CD4-positive, CD25-positive, alpha-beta regulatory T cell (primary cell): Measurements from ENCODE around the gene GALNT10. TPM values are rescaled to one million over a fixed set of nuclear protein-coding genes. Genes with fewer than 3 reads are reported as not detected.
A peak's percentile ranks its signal among the peaks of the same experiment; 100 is the strongest.

Source experiments
- ATAC-seq, 2 donors: fragments of 150-1000 bp; cut with Tn5 transposase; one replicate each; pipeline ENCODE4 v1.10.0; 2021; ENCODE audit warnings: low read depth in 2 of 2, moderate number of reproducible peaks in 2 of 2, moderate library complexity in 1 of 2
- DNase-seq, 3 donors: peaks; one replicate each; pipeline versions ENCODE4 v3.0.0 to v3.0.0-alpha.2; 2012 to 2022; ENCODE audit warnings: mixed read lengths in 1 of 3
- H3K27ac ChIP-seq: one replicate; pipeline ENCODE4 v1.7.0; 2013; ENCODE audit warnings: mild to moderate bottlenecking, low read length; ENCODE audit not compliant: insufficient read depth, poor library complexity, severe bottlenecking
- H3K27me3 ChIP-seq: one replicate; pipeline ENCODE4 v1.7.0; 2013; ENCODE audit warnings: low read length; ENCODE audit not compliant: control insufficient read depth, insufficient read depth
- H3K36me3 ChIP-seq: one replicate; pipeline ENCODE4 v1.7.0; 2013; ENCODE audit warnings: mild to moderate bottlenecking, low read length, moderate library complexity; ENCODE audit not compliant: control insufficient read depth, insufficient read depth
- H3K4me1 ChIP-seq: 2 replicates; pipeline ENCODE4 v1.7.0; 2013; ENCODE audit warnings: mild to moderate bottlenecking, low read length; ENCODE audit not compliant: insufficient read depth, control insufficient read depth, poor library complexity, severe bottlenecking
- H3K4me3 ChIP-seq: one replicate; pipeline ENCODE4 v1.7.0; 2013; ENCODE audit warnings: low read depth, mild to moderate bottlenecking, low read length, moderate library complexity
- H3K9me3 ChIP-seq, 2 experiments: 1 replicate in 1 of 2; 2 replicates in 1 of 2; pipeline ENCODE4 v1.7.0; 2013; ENCODE audit warnings: low read length in 2 of 2, mild to moderate bottlenecking in 1 of 2, moderate library complexity in 1 of 2; ENCODE audit not compliant: control insufficient read depth in 2 of 2
- H3K27ac Mint-ChIP-seq, 3 donors: one replicate each; pipeline ENCODE4 v1.8.0; 2020 to 2022; ENCODE audit warnings: mild to moderate bottlenecking in 3 of 3, mixed read lengths in 3 of 3, moderate library complexity in 2 of 3
- H3K27me3 Mint-ChIP-seq: one replicate; pipeline ENCODE4 v1.8.0; 2022; ENCODE audit warnings: mild to moderate bottlenecking, mixed read lengths
- H3K36me3 Mint-ChIP-seq: one replicate; pipeline ENCODE4 v1.8.0; 2020; ENCODE audit warnings: mixed read lengths
- H3K4me1 Mint-ChIP-seq, 4 donors: one replicate each; pipeline ENCODE4 v1.8.0; 2020 to 2022; ENCODE audit warnings: mixed read lengths in 4 of 4, mild to moderate bottlenecking in 1 of 4
- H3K4me3 Mint-ChIP-seq, 4 donors: one replicate each; pipeline ENCODE4 v1.8.0; 2020 to 2022; ENCODE audit warnings: mild to moderate bottlenecking in 4 of 4, mixed read lengths in 4 of 4, moderate library complexity in 3 of 4
- H3K9me3 Mint-ChIP-seq, 7 donors: one replicate each; pipeline ENCODE4 v1.8.0; 2020 to 2022; ENCODE audit warnings: mixed read lengths in 7 of 7, mild to moderate bottlenecking in 3 of 7, moderate library complexity in 2 of 7
- polyA plus RNA-seq, 4 donors: library from polyadenylated mRNA; unstranded; fragments of 300-500 nt; fragmentation: Illumina TruSeq; gene quantifications; one replicate each; pipeline ENCODE4 v1.2.3, GENCODE V29; 2021
- total RNA-seq: library from RNA; stranded (reverse); gene quantifications from one replicate; pipeline ENCODE4 v1.2.3, GENCODE V29; 2022

The GALNT10 gene
- total and polyA plus RNA-seq, 5 donors from 2014 or later: 8.4 to 43.4 (median 15.9) TPM

GRCh38 chr5:154181161-154181560 lies 9.4 kb upstream of the GALNT10 start:
- H3K4me3 Mint-ChIP-seq: no peak overlapping the region

DNA sequence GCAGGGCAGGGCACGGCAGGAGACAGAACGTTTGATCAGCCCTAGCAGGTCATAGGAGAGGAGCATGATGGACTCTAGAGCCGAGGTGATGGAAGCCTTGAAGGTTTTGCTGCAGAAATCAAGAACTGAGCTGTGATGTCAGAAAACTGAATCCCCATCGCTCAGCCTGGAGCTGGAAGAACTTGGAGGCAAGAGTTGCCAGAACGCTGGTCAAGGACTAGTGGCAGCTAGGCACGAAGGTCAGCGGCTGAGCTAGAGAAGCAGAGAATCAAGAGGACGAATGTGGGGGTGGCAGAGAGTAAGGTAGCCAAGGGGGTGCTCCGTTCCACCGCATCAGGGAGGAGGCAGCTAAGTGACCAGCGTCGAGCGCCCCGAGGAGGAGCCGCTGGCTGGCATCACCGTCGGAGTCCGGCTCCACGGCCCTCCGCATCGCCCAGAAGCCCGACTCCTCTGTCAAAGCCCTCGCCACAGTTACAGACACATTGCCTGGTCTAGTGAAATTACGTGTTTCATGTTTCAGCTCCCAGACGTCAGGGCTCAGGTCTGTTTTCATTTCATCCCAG lies 1.2 kb upstream of the GALNT10 start:
- H3K4me1 ChIP-seq: peaks cover 35% of the 10 kb centered on the region
- Mint-ChIP-seq H3K36me3 (peaks cover 3% of the 10 kb centered on the region), H3K27ac (peak overlapping the region; percentile 68 to 77 (median 75)), H3K27me3 (no peaks in the 10 kb centered on the region), H3K4me3 (peak overlapping the region; percentile 90 to 94 (median 91)), H3K9me3 (no peaks in the 10 kb centered on the region), H3K4me1 (peaks cover 10 to 50% (median 40%) of the 10 kb centered on the region in 4 donors)
- no peak for DNase-seq
- H3K4me3 ChIP-seq: peak overlapping the region; percentile 85
- H3K27me3 ChIP-seq: no peaks in the 10 kb centered on the region
- H3K27ac ChIP-seq: no peak overlapping the region
- H3K36me3 ChIP-seq: no peaks in the 10 kb centered on the region
- H3K9me3 ChIP-seq: no peaks in the 10 kb centered on the region
- no peak for ATAC-seq

More at GRCh38 chr5:154181161-154181560, 9.4 kb upstream of the GALNT10 start:
- Histone ChIP-seq H3K4me3 (no peak overlapping the region), H3K27ac (no peak overlapping the region), H3K27me3 (no peaks in the 10 kb centered on the region), H3K4me1 (peaks cover 9% of the 10 kb centered on the region), H3K9me3 (no peaks in the 10 kb centered on the region), H3K36me3 (no peaks in the 10 kb centered on the region)
- H3K36me3 Mint-ChIP-seq: peaks cover 3% of the 10 kb centered on the region
- no peak for ATAC-seq
- DNase-seq: no peak
- H3K9me3 Mint-ChIP-seq: no peaks in the 10 kb centered on the region
- H3K27me3 Mint-ChIP-seq: peaks cover 23% of the 10 kb centered on the region
- peaks cover 4 to 18% (median 7%) of the 10 kb centered on the region in 4 donors for H3K4me1 Mint-ChIP-seq
- no peak overlapping the region for H3K27ac Mint-ChIP-seq

DNA sequence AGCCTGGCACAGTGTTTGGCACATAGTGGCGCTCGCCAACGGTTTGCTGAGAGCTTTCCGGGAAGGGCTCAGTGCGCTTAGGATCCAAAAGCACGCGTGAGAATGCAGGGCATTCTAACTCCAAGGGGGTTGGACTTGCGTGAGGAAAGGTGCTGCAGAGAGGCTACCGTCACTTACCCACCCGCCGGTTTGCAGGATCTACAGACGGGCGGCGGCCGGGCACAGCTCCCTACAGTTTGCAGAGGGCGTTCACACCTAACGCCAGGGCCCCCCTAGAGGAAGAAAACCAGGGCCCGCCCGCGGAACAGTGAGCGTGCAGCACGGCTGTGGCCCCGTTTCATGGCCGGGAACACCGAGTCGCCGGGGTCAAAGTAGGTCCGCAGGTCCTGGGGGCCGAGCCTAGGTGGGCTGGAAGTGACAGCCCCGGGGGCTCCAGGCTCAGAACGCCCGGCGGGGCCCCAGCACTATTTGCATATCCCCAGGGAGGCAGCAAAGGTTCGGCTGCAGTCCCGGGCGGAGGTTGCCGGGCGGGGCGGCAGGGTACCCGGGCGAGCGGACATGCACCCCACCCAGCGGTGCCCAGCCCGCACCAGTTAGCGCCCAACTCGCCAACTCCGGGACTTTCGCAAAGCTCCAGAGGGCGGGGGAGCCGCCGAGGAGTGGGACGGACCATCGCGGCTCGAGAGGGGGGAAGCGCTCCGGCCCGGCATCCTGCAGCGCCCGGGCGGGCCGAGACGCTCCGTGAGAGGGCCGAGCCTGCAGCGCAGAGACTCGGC lies 526 bp upstream of the GALNT10 start:
- Mint-ChIP-seq H3K36me3 (peaks cover 5% of the 10 kb centered on the region), H3K4me3 (peak overlapping the region; percentile 90 to 94 (median 91)), H3K9me3 (no peaks in the 10 kb centered on the region), H3K27ac (peak overlapping the region; percentile 53 to 77 (median 68)), H3K4me1 (peaks cover 10 to 55% (median 43%) of the 10 kb centered on the region in 4 donors), H3K27me3 (no peaks in the 10 kb centered on the region)
- Histone ChIP-seq H3K27ac (peak overlapping the region; percentile 75), H3K27me3 (no peaks in the 10 kb centered on the region), H3K4me3 (peak overlapping the region; percentile 85), H3K36me3 (no peaks in the 10 kb centered on the region), H3K9me3 (no peaks in the 10 kb centered on the region), H3K4me1 (peaks cover 35% of the 10 kb centered on the region)
- ATAC-seq: peak; percentile 79 to 84
- peak; percentile 73 to 90 (median 80) for DNase-seq

- no peaks in the 10 kb centered on the region for H3K27me3 ChIP-seq
- Mint-ChIP-seq H3K36me3 (peaks cover 10% of the 10 kb centered on the region), H3K27ac (peak overlapping the region; percentile 94 to 98 (median 96)), H3K27me3 (no peaks in the 10 kb centered on the region), H3K4me1 (peaks cover 14 to 66% (median 47%) of the 10 kb centered on the region in 4 donors), H3K9me3 (no peaks in the 10 kb centered on the region), H3K4me3 (peak overlapping the region; percentile 90 to 99 (median 94))
- H3K36me3 ChIP-seq: peaks cover 13% of the 10 kb centered on the region
- peak in 1 of 3 donors; percentile 31 for DNase-seq
- peak overlapping the region; percentile 97 for H3K4me3 ChIP-seq
- peaks cover 37% of the 10 kb centered on the region for H3K4me1 ChIP-seq
- no peaks in the 10 kb centered on the region for H3K9me3 ChIP-seq
- H3K27ac ChIP-seq: no peak overlapping the region
- no peak for ATAC-seq
Measured at GRCh38 chr5:154191467-154192261, 1.1 kb downstream of the GALNT10 start.

DNA sequence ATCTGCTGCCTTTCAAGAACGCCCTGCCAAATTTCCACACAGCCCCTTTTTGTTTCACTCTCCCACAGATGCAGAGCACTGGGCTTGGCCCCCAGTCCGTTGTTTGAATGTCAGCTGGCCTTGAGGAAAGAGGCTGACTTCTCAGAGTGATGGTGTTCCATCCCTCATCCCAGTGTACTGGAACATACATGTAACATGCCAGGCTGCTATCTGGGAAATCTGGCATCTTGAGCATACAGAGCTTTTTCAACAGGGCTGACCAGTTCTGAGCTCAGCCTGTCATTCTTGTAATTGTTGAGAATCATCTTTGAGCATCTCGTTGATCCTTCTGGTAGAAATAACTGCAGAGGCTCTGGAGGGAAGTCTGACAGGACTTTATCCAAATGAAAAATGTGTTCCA lies 2.8 kb downstream of the GALNT10 start:
- H3K4me3 ChIP-seq: no peak overlapping the region
- Mint-ChIP-seq H3K4me1 (peaks cover 23 to 75% (median 58%) of the 10 kb centered on the region in 4 donors), H3K27me3 (no peaks in the 10 kb centered on the region), H3K4me3 (peak overlapping the region in 2 of 4 donors; percentile 20 to 90), H3K36me3 (peaks cover 11% of the 10 kb centered on the region), H3K9me3 (no peaks in the 10 kb centered on the region), H3K27ac (peak overlapping the region in 1 of 3 donors; percentile 44)
- H3K27ac ChIP-seq: no peak overlapping the region
- H3K27me3 ChIP-seq: no peaks in the 10 kb centered on the region
- peaks cover 53% of the 10 kb centered on the region for H3K4me1 ChIP-seq
- no peak for ATAC-seq
- no peak for DNase-seq
- no peaks in the 10 kb centered on the region for H3K9me3 ChIP-seq
- peaks cover 13% of the 10 kb centered on the region for H3K36me3 ChIP-seq

DNA sequence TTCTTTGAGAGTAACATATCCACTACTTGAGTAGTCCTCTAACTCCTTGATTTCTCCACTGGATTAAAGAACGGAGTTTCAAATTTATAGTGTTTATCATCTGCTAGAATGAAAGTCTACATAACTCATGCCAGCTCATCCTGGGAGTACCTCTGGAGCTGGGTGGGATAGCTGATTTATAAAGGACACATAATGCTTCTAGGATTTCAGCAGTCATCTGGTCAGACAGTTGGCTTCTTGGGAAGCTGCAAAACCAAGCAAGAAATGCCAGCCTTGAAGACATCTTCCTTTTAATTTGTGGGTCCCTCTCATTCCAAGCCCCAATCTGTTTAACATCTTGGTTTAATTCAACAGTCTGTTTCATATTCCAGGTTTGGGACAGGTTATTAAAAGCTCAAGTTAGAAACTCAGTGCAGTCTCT lies 3.2 kb downstream of the GALNT10 start:
- Mint-ChIP-seq H3K36me3 (peaks cover 11% of the 10 kb centered on the region), H3K9me3 (no peaks in the 10 kb centered on the region), H3K27ac (peak overlapping the region in 1 of 3 donors; percentile 44), H3K4me3 (peak overlapping the region in 1 of 4 donors; percentile 90), H3K4me1 (peaks cover 26 to 78% (median 61%) of the 10 kb centered on the region in 4 donors), H3K27me3 (no peaks in the 10 kb centered on the region)
- no peak for DNase-seq
- Histone ChIP-seq H3K9me3 (no peaks in the 10 kb centered on the region), H3K27me3 (no peaks in the 10 kb centered on the region), H3K27ac (no peak overlapping the region), H3K4me1 (peaks cover 57% of the 10 kb centered on the region), H3K4me3 (no peak overlapping the region), H3K36me3 (peaks cover 13% of the 10 kb centered on the region)
- no peak for ATAC-seq
